Heart right ventricle (tissue), 16 donors: ENCODE data around the gene GPR78. TPM values are rescaled to one million over a fixed set of nuclear protein-coding genes. Genes with fewer than 3 reads are reported as not detected.

Source experiments
- ATAC-seq, 8 donors: fragments of 200-7000 bp; cut with Tn5 transposase; one replicate each; pipeline ENCODE4 v1.9.1; 2020; ENCODE audit warnings: mild to moderate bottlenecking in 8 of 8, moderate library complexity in 8 of 8, moderate number of reproducible peaks in 1 of 8
- DNase-seq, 2 donors: peaks; one replicate each; pipeline ENCODE4 v3.0.0-alpha.2; 2020
- H3K27ac ChIP-seq, 10 donors: fragments of 200-600 bp; sonication (generic) in 2 of 10; one replicate each; pipeline versions ENCODE4 v1.5.0 to v1.8.0; 2020 to 2022; ENCODE audit warnings: mild to moderate bottlenecking in 3 of 10
- H3K27me3 ChIP-seq, 7 donors: fragments of 200-600 bp; one replicate each; pipeline ENCODE4 v1.8.0; 2021 to 2022; ENCODE audit warnings: mild to moderate bottlenecking in 2 of 7
- H3K36me3 ChIP-seq, 9 donors: fragments of 200-600 bp; sonication (generic) in 1 of 9; one replicate each; pipeline versions ENCODE4 v1.5.0 to v1.8.0; 2020 to 2022; ENCODE audit warnings: mild to moderate bottlenecking in 2 of 9
- H3K4me1 ChIP-seq, 9 donors: fragments of 200-600 bp; sonication (generic) in 1 of 9; one replicate each; pipeline versions ENCODE4 v1.5.0 to v1.8.0; 2020 to 2022; ENCODE audit warnings: mild to moderate bottlenecking in 4 of 9
- H3K4me3 ChIP-seq, 10 donors: fragments of 200-600 bp; sonication (generic) in 2 of 10; one replicate each; pipeline versions ENCODE4 v1.5.0 to v1.8.0; 2020 to 2022; ENCODE audit warnings: mild to moderate bottlenecking in 7 of 10, moderate library complexity in 2 of 10
- H3K9me3 ChIP-seq, 11 donors: fragments of 200-600 bp in 10 of 11; sonication (generic) in 2 of 11; one replicate each; pipeline versions ENCODE4 v1.5.0 to v1.8.0; 2013 to 2022; ENCODE audit warnings: mild to moderate bottlenecking in 2 of 11, control low read depth in 1 of 11, moderate library complexity in 1 of 11
- WGBS, 2 donors: extraction: QIAGEN DNeasy Blood & Tissue Kit; methylation state at CpG; one replicate each; pipeline ENCODE4 v1.1.7; 2013; ENCODE audit warnings: inconsistent platforms in 1 of 2; 5-methylcytosine and 5-hydroxymethylcytosine counted together
- intact Hi-C, 10 donors: fragments of 100-400 bp; cut with DNase I; formaldehyde crosslinking; loops; one replicate each; pipeline versions ENCODE4 v1.11.1 to v1.14.2; 2022
- polyA plus RNA-seq, 2 donors: library from polyadenylated mRNA; stranded (reverse); fragments of 200-250 nt; gene quantifications; one replicate each; pipeline ENCODE4 v1.2.3, GENCODE V29; 2013
- total RNA-seq, 10 donors: library from RNA; stranded (reverse); fragmentation: NEBNext Ultra II Directional in 3 of 10; extraction: Animal tissue kit (Norgen Biotek cat#: 25700) in 3 of 10; gene quantifications; one replicate each; pipeline versions ENCODE4 v1.2.1 to v1.2.4, GENCODE V29; 2021 to 2023
- TF ChIP-seq, protein P1 (sequence below), 9 donors: fragments of 200-600 bp; sonication (generic) in 2 of 9; IDR thresholded peaks; one replicate each; pipeline versions ENCODE4 v1.5.0 to v1.8.0; 2021 to 2022; ENCODE audit warnings: antibody characterized with exemption in 9 of 9, mild to moderate bottlenecking in 5 of 9, moderate library complexity in 1 of 9
- donor health status: Arrhythmogenic right ventricular cardiomyopathy.
- donor health status: ischemic (EF 13 %, LVEDD 7.1; RV severe dilation, severe dysfunction).
- donor health status: healthy with polysubstance abuse.
- donor health status: DM: no; HTN: yes; CAD: no.
- donor health status: DM: no; HTN: no; CAD: no.
- donor health status: ischemic (EF 25% LVEDD 6.9; RV normal size, moderate dysfunction).
- donor health status: ischemic (EF 25% LVEDD 5.7; RV mildly dilated, moderate dysfunction).
- donor health status: healthy.
- donor health status: DM: yes; HTN: yes; CAD: no.
- donor health status: Ischemic cardiomyopathy.
- donor health status: ischemic (EF 35%, LVEDD 5.7; RV mildly dilated, moderate dysfunction).
- donor health status: nonischemic (EF 11% LVEDD 7.7; RV severe dilation, severe dysfunction).
- donor health status: DM: yes; HTN: yes; CAD: no.
- donor health status: PGD.
- donor health status: ischemic (EF 29% LVEDD 5.4; RV normal size, mild dysfunction).
- donor health status: nonischemic (EF 23%, LVEDD 6.1; RV moderate dilation, normal function).

Gene GPR78
- total and polyA plus RNA-seq, 12 donors: 0.01 to 0.12 TPM; not detected in 10

GRCh38 chr4:8577046-8577445, 3.1 kb upstream of the GPR78 start:
- 63 to 67% methylated on average over 8 of the region's 8 CpGs for WGBS, 2 donors
- H3K36me3 ChIP-seq: no peaks in the 10 kb centered on the region
- H3K4me3 ChIP-seq: no peak overlapping the region
- DNase-seq: no peak
- TF ChIP-seq, protein P1, sequence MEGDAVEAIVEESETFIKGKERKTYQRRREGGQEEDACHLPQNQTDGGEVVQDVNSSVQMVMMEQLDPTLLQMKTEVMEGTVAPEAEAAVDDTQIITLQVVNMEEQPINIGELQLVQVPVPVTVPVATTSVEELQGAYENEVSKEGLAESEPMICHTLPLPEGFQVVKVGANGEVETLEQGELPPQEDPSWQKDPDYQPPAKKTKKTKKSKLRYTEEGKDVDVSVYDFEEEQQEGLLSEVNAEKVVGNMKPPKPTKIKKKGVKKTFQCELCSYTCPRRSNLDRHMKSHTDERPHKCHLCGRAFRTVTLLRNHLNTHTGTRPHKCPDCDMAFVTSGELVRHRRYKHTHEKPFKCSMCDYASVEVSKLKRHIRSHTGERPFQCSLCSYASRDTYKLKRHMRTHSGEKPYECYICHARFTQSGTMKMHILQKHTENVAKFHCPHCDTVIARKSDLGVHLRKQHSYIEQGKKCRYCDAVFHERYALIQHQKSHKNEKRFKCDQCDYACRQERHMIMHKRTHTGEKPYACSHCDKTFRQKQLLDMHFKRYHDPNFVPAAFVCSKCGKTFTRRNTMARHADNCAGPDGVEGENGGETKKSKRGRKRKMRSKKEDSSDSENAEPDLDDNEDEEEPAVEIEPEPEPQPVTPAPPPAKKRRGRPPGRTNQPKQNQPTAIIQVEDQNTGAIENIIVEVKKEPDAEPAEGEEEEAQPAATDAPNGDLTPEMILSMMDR (IDR thresholded peaks at IDR 0.05): no peak
- intact Hi-C loops: no loop called here
- H3K9me3 ChIP-seq: no peaks in the 10 kb centered on the region
- no peak overlapping the region for H3K27ac ChIP-seq
- no peaks in the 10 kb centered on the region for H3K4me1 ChIP-seq
- peaks cover 10 to 58% (median 49%) of the 10 kb centered on the region in 7 donors for H3K27me3 ChIP-seq
- ATAC-seq: no peak

GRCh38 chr4:8577972-8578371, 2.2 kb upstream of the GPR78 start:
- TF ChIP-seq, protein P1 (IDR thresholded peaks at IDR 0.05): no peak
- ATAC-seq (no peak), DNase-seq (no peak)
- 68 to 71% methylated on average over 4 of the region's 4 CpGs for WGBS, 2 donors
- Histone ChIP-seq H3K27me3 (peaks cover 10 to 62% (median 59%) of the 10 kb centered on the region in 7 donors), H3K9me3 (no peaks in the 10 kb centered on the region), H3K4me3 (no peak overlapping the region), H3K36me3 (no peaks in the 10 kb centered on the region), H3K27ac (no peak overlapping the region), H3K4me1 (no peaks in the 10 kb centered on the region)
- intact Hi-C loops: no loop called here

DNA sequence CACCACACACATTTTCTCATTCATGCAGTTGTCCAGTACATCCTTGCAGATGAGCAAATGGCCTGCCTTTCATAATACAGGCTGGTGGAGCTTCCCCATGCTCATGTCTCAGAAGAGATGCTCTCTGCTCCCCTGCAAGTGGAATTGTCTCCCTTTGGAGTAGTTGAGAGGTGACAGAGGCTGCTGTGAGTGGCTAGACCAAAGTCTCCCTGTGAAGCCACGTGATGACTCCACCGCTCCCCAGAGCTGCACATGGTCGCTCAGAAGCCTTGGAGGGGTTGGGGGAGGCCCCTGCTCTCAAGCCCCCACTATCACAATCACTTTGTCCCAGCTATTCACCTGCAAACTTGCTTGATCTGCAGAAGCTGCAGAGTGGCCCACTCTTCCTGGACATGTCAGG, 1.5 kb upstream of the GPR78 start:
- ATAC-seq (no peak), DNase-seq (no peak)
- no peaks in the 10 kb centered on the region for H3K36me3 ChIP-seq
- H3K27ac ChIP-seq: no peak overlapping the region
- no peak overlapping the region for H3K4me3 ChIP-seq
- intact Hi-C loops: no loop called here
- TF ChIP-seq, protein P1 (IDR thresholded peaks at IDR 0.05): no peak
- WGBS, 2 donors: 66 to 81% methylated on average over 3 of the region's 3 CpGs
- peaks cover 10 to 69% (median 64%) of the 10 kb centered on the region in 7 donors for H3K27me3 ChIP-seq
- no peaks in the 10 kb centered on the region for H3K9me3 ChIP-seq
- H3K4me1 ChIP-seq: no peaks in the 10 kb centered on the region

DNA sequence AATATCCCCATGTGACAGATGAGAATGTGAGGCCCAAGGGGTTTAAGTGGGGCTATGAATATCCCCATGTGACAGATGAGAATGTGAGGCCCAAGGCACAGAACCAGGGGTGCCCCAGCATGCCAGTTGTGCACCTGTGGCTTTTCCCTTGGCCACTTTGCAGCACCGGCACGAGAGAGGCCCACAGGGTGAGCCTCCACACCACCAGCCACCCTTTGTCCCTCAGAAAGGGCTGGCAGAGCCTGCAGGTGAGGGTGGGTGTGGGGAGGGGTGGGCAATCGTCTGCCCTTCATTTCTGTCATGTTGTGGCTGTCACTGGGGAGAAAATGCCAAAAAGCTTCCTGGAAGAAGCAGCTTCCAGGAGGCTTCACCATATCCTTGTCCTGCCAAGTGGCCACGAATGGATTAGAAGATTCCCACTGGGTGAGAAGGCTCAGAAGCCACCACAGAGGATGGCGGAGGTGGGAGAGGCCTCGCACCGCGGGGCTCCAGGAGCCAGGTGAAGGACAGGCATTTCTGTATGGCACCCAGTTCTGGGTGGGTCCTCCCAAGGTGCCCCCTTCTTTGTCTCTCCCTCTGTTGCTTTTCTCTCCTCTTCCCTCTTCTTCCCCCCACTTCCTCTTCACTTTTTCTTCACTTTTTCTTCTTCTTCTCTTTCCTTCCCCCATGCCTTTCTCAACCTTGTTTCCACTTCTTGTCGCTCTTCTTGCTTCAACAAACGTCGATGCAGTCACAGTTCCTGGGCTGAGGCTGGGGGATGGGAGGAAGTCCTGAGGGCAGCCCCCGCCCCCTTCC, 469 bp upstream of the GPR78 start:
- Histone ChIP-seq H3K4me3 (no peak overlapping the region), H3K27me3 (peaks cover 10 to 77% (median 70%) of the 10 kb centered on the region in 7 donors), H3K36me3 (no peaks in the 10 kb centered on the region), H3K9me3 (no peaks in the 10 kb centered on the region), H3K4me1 (no peaks in the 10 kb centered on the region), H3K27ac (no peak overlapping the region)
- WGBS, 2 donors: 20 to 25% methylated on average over 12 of the region's 12 CpGs
- DNase-seq (no peak), ATAC-seq (no peak)
- intact Hi-C loops: no loop called here
- TF ChIP-seq, protein P1 (IDR thresholded peaks at IDR 0.05): no peak
